Loucy (cell line): ENCODE data around the gene EDN1.

Experiments
- H2AFZ ChIP-seq: fragments of 200-600 bp; sonication (generic); 2 replicates; pipeline ENCODE4 v1.6.0; 2016; ENCODE audit warnings: antibody characterized with exemption, mild to moderate bottlenecking, low read length, moderate library complexity
- H3F3A ChIP-seq: fragments of 200-600 bp; 2 replicates; pipeline ENCODE4 v1.6.0; 2016; ENCODE audit warnings: antibody characterized with exemption, low read depth, mild to moderate bottlenecking
- H3K27me3 ChIP-seq: fragments of 200-600 bp; sonication (generic); 2 replicates; pipeline ENCODE4 v1.6.1; 2014; ENCODE audit warnings: low read length, mild to moderate bottlenecking; ENCODE audit not compliant: insufficient read depth, poor library complexity, severe bottlenecking
- H3K36me3 ChIP-seq: fragments of 200-600 bp; sonication (generic); 2 replicates; pipeline ENCODE4 v1.6.1; 2016; ENCODE audit warnings: low read length; ENCODE audit not compliant: insufficient read depth
- H3K4me1 ChIP-seq: fragments of 200-600 bp; sonication (generic); 2 replicates; pipeline ENCODE4 v1.5.1; 2014; ENCODE audit warnings: low read length, mild to moderate bottlenecking; ENCODE audit not compliant: insufficient read depth, poor library complexity, severe bottlenecking
- H3K4me2 ChIP-seq: fragments of 200-600 bp; sonication (generic); 2 replicates; pipeline ENCODE4 v1.6.0; 2014; ENCODE audit warnings: antibody characterized with exemption, low read length, low read depth, mild to moderate bottlenecking; ENCODE audit not compliant: poor library complexity, severe bottlenecking
- H3K4me3 ChIP-seq: fragments of 200-600 bp; sonication (generic); 2 replicates; pipeline ENCODE4 v1.5.1; 2014; ENCODE audit warnings: low read length, mild to moderate bottlenecking, mixed read lengths; ENCODE audit not compliant: poor library complexity, severe bottlenecking
- H3K79me2 ChIP-seq: fragments of 200-600 bp; sonication (generic); 2 replicates; pipeline ENCODE4 v1.6.1; 2014; ENCODE audit warnings: low read length; ENCODE audit not compliant: insufficient read depth
- H3K9ac ChIP-seq: fragments of 200-600 bp; sonication (generic); 2 replicates; pipeline ENCODE4 v1.6.0; 2014; ENCODE audit warnings: mild to moderate bottlenecking, low read depth, low read length, moderate library complexity; ENCODE audit not compliant: poor library complexity, severe bottlenecking
- H3K9me2 ChIP-seq: fragments of 200-600 bp; sonication (generic); replicated peaks from 2 replicates; pipeline ENCODE4 v1.6.1; 2016; ENCODE audit warnings: low read depth, low read length, mixed read lengths
- H3K9me3 ChIP-seq: fragments of 200-600 bp; sonication (generic); 2 replicates; pipeline ENCODE4 v1.6.1; 2014; ENCODE audit warnings: mild to moderate bottlenecking, antibody characterized with exemption, low read length, low read depth; ENCODE audit not compliant: insufficient read depth
- H4K20me1 ChIP-seq: fragments of 200-600 bp; sonication (generic); 2 replicates; pipeline ENCODE4 v1.6.0; 2014; ENCODE audit warnings: antibody characterized with exemption, low read length, mild to moderate bottlenecking; ENCODE audit not compliant: insufficient read depth, poor library complexity, severe bottlenecking
- EZH2phosphoT487 ChIP-seq: fragments of 200-600 bp; IDR thresholded peaks from 2 replicates; pipeline ENCODE4 v1.6.1; 2018; ENCODE audit warnings: antibody characterized with exemption, mild to moderate bottlenecking, moderate library complexity, borderline replicate concordance
- TF ChIP-seq, protein P1 (sequence below): fragments of 200-600 bp; sonication (generic); conservative IDR thresholded peaks from 2 replicates; pipeline ENCODE4 v1.5.1; 2014; ENCODE audit warnings: mild to moderate bottlenecking, antibody characterized with exemption, low read length

Gene EDN1

DNA sequence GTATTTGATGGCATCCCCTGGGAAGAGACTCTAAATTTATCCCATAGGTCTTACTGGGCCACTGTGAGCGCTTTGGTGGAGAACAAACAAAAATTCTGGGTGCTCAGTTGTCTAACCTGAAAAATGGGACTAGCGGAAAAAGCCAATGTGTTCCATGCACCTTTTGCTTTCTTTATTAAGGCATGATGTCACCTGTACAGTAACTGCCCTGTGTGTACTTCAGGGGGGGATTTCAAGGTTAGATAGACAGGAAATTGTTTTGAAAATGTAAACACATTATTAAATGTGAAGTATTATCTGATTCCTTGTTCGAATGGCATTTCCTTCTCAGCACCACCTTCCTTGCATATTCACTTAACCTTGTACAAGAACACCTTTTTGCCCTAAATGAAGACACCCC lies 1.2 kb upstream of the EDN1 start:
- Histone ChIP-seq H3K36me3 (no peaks in the 10 kb centered on the region), H3F3A (no peaks in the 10 kb centered on the region), H3K4me1 (peaks cover 6% of the 10 kb centered on the region), H3K9ac (no peak overlapping the region), H3K9me3 (no peaks in the 10 kb centered on the region), H4K20me1 (no peaks in the 10 kb centered on the region), H3K9me2 (no peaks in the 10 kb centered on the region), H2AFZ (0 out of 2 replicates have a peak overlapping the region, but pooled peaks have one; percentile 22), H3K4me3 (peak overlapping the region; percentile 70), H3K27me3 (peaks cover 15% of the 10 kb centered on the region), H3K4me2 (peak overlapping the region; percentile 92), H3K79me2 (no peaks in the 10 kb centered on the region)
- TF ChIP-seq, protein P1, sequence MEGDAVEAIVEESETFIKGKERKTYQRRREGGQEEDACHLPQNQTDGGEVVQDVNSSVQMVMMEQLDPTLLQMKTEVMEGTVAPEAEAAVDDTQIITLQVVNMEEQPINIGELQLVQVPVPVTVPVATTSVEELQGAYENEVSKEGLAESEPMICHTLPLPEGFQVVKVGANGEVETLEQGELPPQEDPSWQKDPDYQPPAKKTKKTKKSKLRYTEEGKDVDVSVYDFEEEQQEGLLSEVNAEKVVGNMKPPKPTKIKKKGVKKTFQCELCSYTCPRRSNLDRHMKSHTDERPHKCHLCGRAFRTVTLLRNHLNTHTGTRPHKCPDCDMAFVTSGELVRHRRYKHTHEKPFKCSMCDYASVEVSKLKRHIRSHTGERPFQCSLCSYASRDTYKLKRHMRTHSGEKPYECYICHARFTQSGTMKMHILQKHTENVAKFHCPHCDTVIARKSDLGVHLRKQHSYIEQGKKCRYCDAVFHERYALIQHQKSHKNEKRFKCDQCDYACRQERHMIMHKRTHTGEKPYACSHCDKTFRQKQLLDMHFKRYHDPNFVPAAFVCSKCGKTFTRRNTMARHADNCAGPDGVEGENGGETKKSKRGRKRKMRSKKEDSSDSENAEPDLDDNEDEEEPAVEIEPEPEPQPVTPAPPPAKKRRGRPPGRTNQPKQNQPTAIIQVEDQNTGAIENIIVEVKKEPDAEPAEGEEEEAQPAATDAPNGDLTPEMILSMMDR: no peak
- no peak for TF ChIP-seq EZH2phosphoT487

DNA sequence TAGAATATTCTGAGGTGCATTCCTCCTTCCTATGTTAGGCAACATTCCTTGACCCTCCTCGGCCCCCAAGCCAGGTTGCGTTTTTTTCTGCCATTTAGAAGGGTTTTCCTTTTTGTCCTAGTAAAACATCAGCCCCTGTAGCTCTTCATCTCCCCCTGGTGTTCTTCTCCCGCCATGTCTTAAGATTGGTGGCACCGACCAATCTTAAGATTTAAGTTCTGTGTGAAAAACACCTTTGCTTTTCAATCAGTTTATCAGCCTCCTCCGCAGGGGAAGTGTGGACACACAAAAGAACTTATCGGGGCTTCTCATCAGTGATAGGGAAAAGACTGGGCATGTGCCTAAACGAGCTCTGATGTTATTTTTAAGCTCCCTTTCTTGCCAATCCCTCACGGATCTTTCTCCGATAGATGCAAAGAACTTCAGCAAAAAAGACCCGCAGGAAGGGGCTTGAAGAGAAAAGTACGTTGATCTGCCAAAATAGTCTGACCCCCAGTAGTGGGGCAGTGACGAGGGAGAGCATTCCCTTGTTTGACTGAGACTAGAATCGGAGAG lies 719 bp upstream of the EDN1 start:
- Histone ChIP-seq H3K4me1 (peaks cover 6% of the 10 kb centered on the region), H2AFZ (peak overlapping the region; percentile 64), H3K79me2 (no peaks in the 10 kb centered on the region), H3K36me3 (no peaks in the 10 kb centered on the region), H3K9ac (no peak overlapping the region), H3F3A (no peaks in the 10 kb centered on the region), H3K9me3 (no peaks in the 10 kb centered on the region), H3K4me2 (peak overlapping the region; percentile 92), H3K27me3 (peaks cover 15% of the 10 kb centered on the region), H3K4me3 (peak overlapping the region; percentile 70), H4K20me1 (no peaks in the 10 kb centered on the region), H3K9me2 (no peaks in the 10 kb centered on the region)
- TF ChIP-seq, protein P1: peak; percentile 84
- TF ChIP-seq EZH2phosphoT487: no peak

DNA sequence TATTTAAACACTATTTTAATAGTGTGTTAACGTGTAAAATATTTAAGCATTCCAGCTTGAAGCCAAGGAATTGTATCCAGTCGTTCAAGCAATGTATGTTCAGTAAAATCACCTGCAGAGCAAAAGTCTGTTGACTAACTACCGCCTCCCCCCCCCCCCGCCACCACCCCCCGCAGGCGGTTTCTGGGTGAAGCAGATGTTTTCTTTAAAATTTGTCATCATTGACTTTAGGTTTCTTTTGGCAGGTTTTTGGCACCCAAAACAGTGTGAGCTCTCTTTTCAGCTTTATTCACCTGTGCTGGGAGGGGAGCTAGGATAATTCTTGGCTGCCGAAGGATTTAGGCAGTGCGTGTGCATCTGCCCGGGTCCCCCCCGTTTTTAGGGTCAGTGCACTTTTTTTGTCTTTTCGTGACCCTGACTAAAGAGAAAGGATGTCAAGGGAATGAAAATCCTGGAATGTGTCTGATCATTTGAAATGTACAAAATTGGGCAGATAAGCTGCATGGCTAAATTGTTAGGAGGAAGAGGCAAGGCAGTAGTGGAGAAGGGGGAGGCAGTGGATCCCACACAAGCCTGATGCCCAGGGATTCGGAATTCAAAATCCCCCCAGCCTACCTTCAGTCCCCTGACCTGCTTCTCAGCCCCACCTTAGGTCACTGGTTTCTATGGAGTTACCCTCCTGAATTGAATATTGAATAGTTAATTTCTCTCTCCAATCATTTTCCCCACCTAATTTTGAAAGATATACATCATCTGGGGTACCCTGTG lies 1.1 kb downstream of the EDN1 start:
- TF ChIP-seq, protein P1: no peak
- no peak for TF ChIP-seq EZH2phosphoT487
- Histone ChIP-seq H3K27me3 (peaks cover 15% of the 10 kb centered on the region), H3K4me3 (no peak overlapping the region), H4K20me1 (no peaks in the 10 kb centered on the region), H3K9me3 (no peaks in the 10 kb centered on the region), H3K4me1 (peaks cover 6% of the 10 kb centered on the region), H2AFZ (no peak overlapping the region), H3F3A (no peaks in the 10 kb centered on the region), H3K36me3 (no peaks in the 10 kb centered on the region), H3K79me2 (no peaks in the 10 kb centered on the region), H3K4me2 (peak overlapping the region; percentile 92), H3K9me2 (no peaks in the 10 kb centered on the region), H3K9ac (no peak overlapping the region)
